ENCODE data around the gene GRID2IP. TPM values are rescaled to one million over a fixed set of nuclear protein-coding genes. Genes with fewer than 3 reads are reported as not detected.

GRID2IP gene
- total and polyA plus RNA-seq, 2 donors (not counting 1 experiment from before 2014, with no cell fraction given), result 0.72 to 1.7 TPM

DNA sequence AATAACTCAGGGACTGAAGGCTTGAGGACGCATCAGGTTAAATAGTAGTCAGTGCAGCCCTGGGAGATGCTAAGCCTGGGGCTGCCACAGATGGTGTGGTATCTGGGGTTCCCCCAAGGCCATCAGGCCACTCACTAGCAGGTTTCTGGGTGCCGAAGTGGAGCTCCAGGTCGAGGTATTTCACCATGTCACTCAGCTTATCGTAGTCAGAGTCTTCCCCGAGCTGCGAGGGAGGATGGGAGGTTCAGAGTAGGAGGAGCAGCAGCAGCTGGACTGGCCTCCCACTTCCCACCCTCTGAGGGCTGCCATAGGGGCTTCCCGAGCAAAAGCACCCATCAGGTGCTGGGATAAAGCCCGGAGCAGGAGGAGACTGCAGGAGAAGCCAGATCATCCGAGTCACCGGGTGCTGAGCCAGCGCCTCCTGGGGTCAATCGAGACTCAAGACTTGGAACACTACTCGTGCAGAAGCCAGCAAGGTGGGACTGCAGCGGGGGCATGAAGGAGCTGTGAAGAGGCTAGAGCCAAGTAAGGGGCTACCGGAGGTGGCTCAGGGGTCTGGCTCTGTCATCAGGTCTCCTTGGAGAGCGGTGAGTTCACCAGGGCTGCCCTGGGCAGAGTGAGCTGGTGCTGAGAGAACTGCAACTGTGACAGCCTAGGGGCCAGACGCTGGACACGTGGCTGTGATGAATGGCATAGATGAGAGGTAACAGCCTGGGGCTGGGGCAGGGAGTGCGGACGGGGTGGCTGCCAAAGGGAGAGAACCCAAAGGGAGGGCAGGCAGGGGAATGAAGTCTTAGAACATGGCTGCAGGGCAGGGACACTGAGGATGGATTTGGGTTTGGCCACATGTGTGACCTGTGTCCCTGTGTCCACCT, 45.3 kb downstream of the GRID2IP start:
- Histone ChIP-seq H3K9ac (ENCODE audit: low read length) (no peak overlapping the region), H3K36me3 (replicated peaks in 1 of 2; ENCODE audit: control extremely low read depth in 1 of 2, control insufficient read depth in 1 of 2, extremely low read depth in 1 of 2, insufficient read depth in 2 of 2, low read length in 1 of 2) (no peaks in the 10 kb centered on the region), H3K79me2 (ENCODE audit: control insufficient read depth, insufficient read depth, low read length) (no peaks in the 10 kb centered on the region), H3K4me2 (replicated peaks; ENCODE audit: low read depth, low read length, poor library complexity, severe bottlenecking) (no peak overlapping the region), H3K9me3 (ENCODE audit: control extremely low read depth in 1 of 3, control insufficient read depth in 2 of 3, insufficient read depth in 1 of 3, low read length in 2 of 3) (no peaks in the 10 kb centered on the region), H2AFZ (ENCODE audit: insufficient read depth, low read depth, low read length, poor library complexity, severe bottlenecking) (no peak overlapping the region), H3K4me3 (ENCODE audit: control extremely low read depth in 1 of 5, extremely low read depth in 1 of 5, insufficient read depth in 1 of 5, low read depth in 2 of 5, low read length in 4 of 5) (no peak overlapping the region), H3K4me1 (ENCODE audit: control insufficient read depth in 2 of 2, insufficient read depth in 2 of 2, low read length in 2 of 2) (peaks cover 7 to 13% of the 10 kb centered on the region in 2 donors), H4K20me1 (ENCODE audit: control insufficient read depth, insufficient read depth, low read length, poor library complexity, severe bottlenecking) (no peaks in the 10 kb centered on the region), H3K27me3 (replicated peaks in 1 of 4; ENCODE audit: control extremely low read depth in 1 of 4, control insufficient read depth in 3 of 4, insufficient read depth in 4 of 4, low read length in 3 of 4) (no peaks in the 10 kb centered on the region), H3K27ac (ENCODE audit: low read length in 2 of 2) (no peak overlapping the region)
- 95% methylated on average over 18 of the region's 20 CpGs for WGBS (ENCODE audit: insufficient coverage)
- H3K27me3 Mint-ChIP-seq, result no peaks in the 10 kb centered on the region
- H3K4me3 Mint-ChIP-seq, result peak overlapping the region; percentile 98
- no peak for TF ChIP-seq EZH2 (IDR thresholded peaks at IDR 0.05; ENCODE audit: borderline replicate concordance, insufficient read depth, low read depth, low read length, poor library complexity, severe bottlenecking)
- TF ChIP-seq CTCF (IDR thresholded peaks at IDR 0.05), result no peak
- H3K4me1 Mint-ChIP-seq, result peaks cover 5% of the 10 kb centered on the region
- ChIA-PET POLR2A (interaction anchor here (0.7 kb wide), 1 partner anchor 1864 kb away, joined by 17 read pairs; no protein-coding TSS in a partner anchor), CTCF (interaction anchor here (0.7 to 1.4 kb wide), 3 partner anchors 10 to 474 kb away, joined by 5 read pairs; no protein-coding TSS in a partner anchor)
- no peak for DNase-seq
- ATAC-seq (ENCODE audit: low read depth), result no peak
- intact Hi-C loops (cut with micrococcal nuclease), result no loop called here
- no peak overlapping the region for H3K27ac Mint-ChIP-seq
- H3K9me3 Mint-ChIP-seq (ENCODE audit: insufficient read depth), result no peaks in the 10 kb centered on the region

GRCh38 chr7:6504996-6505395, 46.3 kb downstream of the GRID2IP start:
- Mint-ChIP-seq H3K4me3 (peak overlapping the region; percentile 98), H3K27me3 (no peaks in the 10 kb centered on the region), H3K4me1 (peaks cover 5% of the 10 kb centered on the region), H3K9me3 (ENCODE audit: insufficient read depth) (no peaks in the 10 kb centered on the region), H3K27ac (peak overlapping the region; percentile 96)
- no peak for DNase-seq
- H2AFZ ChIP-seq (ENCODE audit: insufficient read depth, low read depth, low read length, poor library complexity, severe bottlenecking), result peak overlapping the region; percentile 98
- 36% methylated on average over 6 of the region's 9 CpGs for WGBS (ENCODE audit: insufficient coverage)
- peaks cover 7 to 13% of the 10 kb centered on the region in 2 donors for H3K4me1 ChIP-seq (ENCODE audit: control insufficient read depth in 2 of 2, insufficient read depth in 2 of 2, low read length in 2 of 2)
- peak overlapping the region; percentile 99 for H3K4me2 ChIP-seq (replicated peaks; ENCODE audit: low read depth, low read length, poor library complexity, severe bottlenecking)
- intact Hi-C loops (cut with micrococcal nuclease), result no loop called here
- peak overlapping the region; percentile 7 to 87 (median 79) for H3K4me3 ChIP-seq (ENCODE audit: control extremely low read depth in 1 of 5, extremely low read depth in 1 of 5, insufficient read depth in 1 of 5, low read depth in 2 of 5, low read length in 4 of 5)
- no peak for TF ChIP-seq CTCF (IDR thresholded peaks at IDR 0.05)
- no peak for TF ChIP-seq EZH2 (IDR thresholded peaks at IDR 0.05; ENCODE audit: borderline replicate concordance, insufficient read depth, low read depth, low read length, poor library complexity, severe bottlenecking)
- ATAC-seq (ENCODE audit: low read depth), result no peak
- POLR2A ChIA-PET, result interaction anchor here (0.6 to 0.7 kb wide), 2 partner anchors 23 to 1863 kb away, joined by 3 to 17 read pairs; no protein-coding TSS in a partner anchor
- CTCF ChIA-PET, result interaction anchor here (0.7 to 1.2 kb wide), 2 partner anchors 11 to 473 kb away, joined by 5 read pairs; no protein-coding TSS in a partner anchor
- H3K36me3 ChIP-seq (replicated peaks in 1 of 2; ENCODE audit: control extremely low read depth in 1 of 2, control insufficient read depth in 1 of 2, extremely low read depth in 1 of 2, insufficient read depth in 2 of 2, low read length in 1 of 2), result no peaks in the 10 kb centered on the region
- peak overlapping the region; percentile 68 to 81 for H3K27ac ChIP-seq (ENCODE audit: low read length in 2 of 2)
- no peaks in the 10 kb centered on the region for H3K27me3 ChIP-seq (replicated peaks in 1 of 4; ENCODE audit: control extremely low read depth in 1 of 4, control insufficient read depth in 3 of 4, insufficient read depth in 4 of 4, low read length in 3 of 4)
- H3K9ac ChIP-seq (ENCODE audit: low read length), result peak overlapping the region; percentile 91
- no peaks in the 10 kb centered on the region for H4K20me1 ChIP-seq (ENCODE audit: control insufficient read depth, insufficient read depth, low read length, poor library complexity, severe bottlenecking)
- no peaks in the 10 kb centered on the region for H3K9me3 ChIP-seq (ENCODE audit: control extremely low read depth in 1 of 3, control insufficient read depth in 2 of 3, insufficient read depth in 1 of 3, low read length in 2 of 3)
- H3K79me2 ChIP-seq (ENCODE audit: control insufficient read depth, insufficient read depth, low read length), result no peaks in the 10 kb centered on the region

All from B cell (primary cell).